Peyer's patch (tissue), 4 donors: ENCODE results near the gene IGSF9B.

Experiments
- CTCF ChIP-seq, 6 experiments: fragments of 450-650 bp in 4 of 6; fragments of 200-600 bp in 2 of 6; sonication (generic) in 1 of 6; IDR thresholded peaks; one replicate each; pipeline ENCODE4 v1.5.1; 2017 to 2019; ENCODE audit warnings: antibody characterized with exemption in 6 of 6, mild to moderate bottlenecking in 3 of 6, moderate library complexity in 1 of 6
- POLR2A ChIP-seq, 2 donors: fragments of 450-650 bp; IDR thresholded peaks; one replicate each; pipeline ENCODE4 v1.5.1; 2017; ENCODE audit warnings: antibody characterized with exemption in 2 of 2, mild to moderate bottlenecking in 2 of 2, moderate library complexity in 2 of 2

GRCh38 chr11:133940034-133940433, 16.7 kb downstream of the IGSF9B start:
- TF ChIP-seq CTCF (IDR thresholded peaks at IDR 0.05) (no peak), POLR2A (IDR thresholded peaks at IDR 0.05) (no peak)
